ENCODE data around the gene TEX2. TPM values are rescaled to one million over a fixed set of nuclear protein-coding genes. Genes with fewer than 3 reads are reported as not detected.

Gene TEX2
- polyA plus RNA-seq, 3 donors, result 6.5 to 8.7 (median 7.8) TPM

- Histone ChIP-seq H3K4me2 (replicated peaks; ENCODE audit: extremely low read depth, low read length, poor library complexity, severe bottlenecking) (no peak overlapping the region), H3K27me3 (ENCODE audit: control insufficient read depth in 2 of 2, insufficient read depth in 2 of 2, low read length in 2 of 2) (no peaks in the 10 kb centered on the region), H3K4me3 (replicated peaks in 1 of 3; ENCODE audit: low read depth in 2 of 3, low read length in 3 of 3) (no peak overlapping the region), H3K4me1 (ENCODE audit: control insufficient read depth in 1 of 2, insufficient read depth in 2 of 2, low read length in 2 of 2) (no peaks in the 10 kb centered on the region), H3K9ac (ENCODE audit: insufficient read depth, low read length, poor library complexity, severe bottlenecking) (no peak overlapping the region), H3K9me3 (replicated peaks in 1 of 2; ENCODE audit: control insufficient read depth in 1 of 2, insufficient read depth in 1 of 2, low read length in 2 of 2) (no peaks in the 10 kb centered on the region), H3K27ac (ENCODE audit: low read depth in 1 of 2, low read length in 2 of 2) (peak overlapping the region in 1 of 2 donors; percentile 3), H4K20me1 (ENCODE audit: insufficient read depth, low read length) (peaks cover 13% of the 10 kb centered on the region), H3K79me2 (ENCODE audit: insufficient read depth, low read length) (peaks cover 100% of the 10 kb centered on the region), H2AFZ (ENCODE audit: insufficient read depth, low read depth, low read length, poor library complexity, severe bottlenecking) (no peak overlapping the region), H3K36me3 (replicated peaks in 1 of 2; ENCODE audit: control insufficient read depth in 1 of 2, insufficient read depth in 2 of 2, low read length in 2 of 2) (no peaks in the 10 kb centered on the region)
- DNase-seq, result no peak
- Mint-ChIP-seq H3K27me3 (ENCODE audit: low read depth in 3 of 3) (no peaks in the 10 kb centered on the region), H3K9me3 (no peaks in the 10 kb centered on the region), H3K4me1 (peaks cover 11% of the 10 kb centered on the region), H3K36me3 (peaks cover 15 to 26% of the 10 kb centered on the region in 2 donors), H3K4me3 (no peak overlapping the region), H3K27ac (peak overlapping the region in 1 of 7 donors; percentile 23)
- no CpG with 5 or more reads among the region's 1 CpG for WGBS (ENCODE audit: insufficient coverage)
- intact Hi-C loops (cut with micrococcal nuclease), result no loop called here
- TF ChIP-seq CTCF (IDR thresholded peaks at IDR 0.05), result no peak
These were observed 15.2 kb downstream of the TEX2 start for GRCh38 chr17:64247836-64248235.

DNA sequence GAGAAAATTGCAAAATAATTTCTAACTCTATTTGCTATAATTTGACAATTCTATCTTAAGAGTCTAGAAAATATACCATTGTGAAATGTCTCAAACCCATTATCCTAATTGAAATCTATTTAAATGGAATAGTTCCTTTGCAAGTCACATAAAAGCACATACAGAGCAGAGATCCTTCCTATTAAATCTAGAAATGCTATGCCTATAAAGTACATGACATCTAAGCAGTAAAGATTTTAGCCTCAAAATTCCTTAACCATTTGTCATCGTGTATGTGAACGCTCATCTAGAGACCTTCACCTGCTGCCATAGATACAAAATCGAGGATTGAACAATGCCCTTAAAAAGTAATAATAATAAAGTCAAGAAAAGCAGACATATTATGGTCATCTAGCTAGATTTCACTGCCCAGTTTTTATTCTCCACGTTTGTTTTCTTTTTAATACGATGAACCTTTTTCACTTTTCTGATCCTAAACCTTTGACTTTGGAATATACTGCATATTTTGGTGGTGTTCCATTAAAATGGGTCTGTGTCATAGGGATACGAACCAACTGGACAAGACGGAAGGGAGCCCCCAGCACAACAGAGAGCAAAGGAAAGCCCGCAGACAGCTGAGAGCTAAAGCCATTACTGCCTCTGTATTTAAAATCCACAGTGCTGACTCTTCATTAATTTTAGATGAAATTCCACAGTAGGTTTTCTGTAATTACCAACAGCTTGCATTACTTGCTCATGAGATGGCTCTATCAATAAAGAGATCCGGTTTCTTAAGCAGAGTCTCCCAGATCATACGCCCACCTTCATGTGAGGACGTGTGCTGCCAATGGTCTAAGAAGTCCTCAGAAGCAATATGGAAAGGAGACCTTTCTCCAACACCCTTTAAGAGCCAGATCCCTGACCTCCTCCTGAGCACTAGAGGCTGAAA, 17.6 kb downstream of the TEX2 start:
- 100% methylated on average over 1 of the region's 11 CpGs for WGBS (ENCODE audit: insufficient coverage)
- Histone ChIP-seq H3K79me2 (ENCODE audit: insufficient read depth, low read length) (peaks cover 100% of the 10 kb centered on the region), H4K20me1 (ENCODE audit: insufficient read depth, low read length) (peaks cover 12% of the 10 kb centered on the region), H3K9ac (ENCODE audit: insufficient read depth, low read length, poor library complexity, severe bottlenecking) (no peak overlapping the region), H3K4me3 (replicated peaks in 1 of 3; ENCODE audit: low read depth in 2 of 3, low read length in 3 of 3) (no peak overlapping the region), H3K27me3 (ENCODE audit: control insufficient read depth in 2 of 2, insufficient read depth in 2 of 2, low read length in 2 of 2) (no peaks in the 10 kb centered on the region), H3K9me3 (replicated peaks in 1 of 2; ENCODE audit: control insufficient read depth in 1 of 2, insufficient read depth in 1 of 2, low read length in 2 of 2) (no peaks in the 10 kb centered on the region), H3K4me1 (ENCODE audit: control insufficient read depth in 1 of 2, insufficient read depth in 2 of 2, low read length in 2 of 2) (peaks cover 3 to 9% of the 10 kb centered on the region in 2 donors), H2AFZ (ENCODE audit: insufficient read depth, low read depth, low read length, poor library complexity, severe bottlenecking) (no peak overlapping the region), H3K4me2 (replicated peaks; ENCODE audit: extremely low read depth, low read length, poor library complexity, severe bottlenecking) (no peak overlapping the region), H3K36me3 (replicated peaks in 1 of 2; ENCODE audit: control insufficient read depth in 1 of 2, insufficient read depth in 2 of 2, low read length in 2 of 2) (no peaks in the 10 kb centered on the region), H3K27ac (ENCODE audit: low read depth in 1 of 2, low read length in 2 of 2) (no peak overlapping the region)
- Mint-ChIP-seq H3K4me3 (no peak overlapping the region), H3K36me3 (peaks cover 15 to 26% of the 10 kb centered on the region in 2 donors), H3K27me3 (ENCODE audit: low read depth in 3 of 3) (no peaks in the 10 kb centered on the region), H3K9me3 (no peaks in the 10 kb centered on the region), H3K4me1 (peaks cover 21% of the 10 kb centered on the region), H3K27ac (peak overlapping the region in 1 of 7 donors; percentile 55)
- no peak for TF ChIP-seq CTCF (IDR thresholded peaks at IDR 0.05)
- no peak for DNase-seq
- intact Hi-C loops (cut with micrococcal nuclease), result no loop called here

All from CD14-positive monocyte (primary cell).